Right renal cortex interstitium (tissue), 3 donors: Measurements from ENCODE around the gene EVI2A. TPM values are rescaled to one million over a fixed set of nuclear protein-coding genes. Genes with fewer than 3 reads are reported as not detected.
"Not testable (repeated sequence)": the region's sequence is repeated elsewhere in the genome, so short reads cannot be mapped to it uniquely, and the experiment has no call there.

Experiments used
- DNase-seq, 3 donors: peaks; one replicate each; pipeline ENCODE4 v3.0.0-alpha.2; 2013; ENCODE audit warnings: low read depth in 3 of 3, low spot score in 2 of 3
- polyA plus RNA-seq, 3 donors: library from polyadenylated mRNA; unstranded; fragments of 120-200 nt; gene quantifications; one replicate each; pipeline ENCODE4 v1.2.1, GENCODE V29; 2013; ENCODE audit not compliant: insufficient read length in 3 of 3

EVI2A gene, protein sequence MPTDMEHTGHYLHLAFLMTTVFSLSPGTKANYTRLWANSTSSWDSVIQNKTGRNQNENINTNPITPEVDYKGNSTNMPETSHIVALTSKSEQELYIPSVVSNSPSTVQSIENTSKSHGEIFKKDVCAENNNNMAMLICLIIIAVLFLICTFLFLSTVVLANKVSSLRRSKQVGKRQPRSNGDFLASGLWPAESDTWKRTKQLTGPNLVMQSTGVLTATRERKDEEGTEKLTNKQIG
- 1 to 10 TPM; 1.9 to 2.0 (median 1.9) TPM for polyA plus RNA-seq

DNA sequence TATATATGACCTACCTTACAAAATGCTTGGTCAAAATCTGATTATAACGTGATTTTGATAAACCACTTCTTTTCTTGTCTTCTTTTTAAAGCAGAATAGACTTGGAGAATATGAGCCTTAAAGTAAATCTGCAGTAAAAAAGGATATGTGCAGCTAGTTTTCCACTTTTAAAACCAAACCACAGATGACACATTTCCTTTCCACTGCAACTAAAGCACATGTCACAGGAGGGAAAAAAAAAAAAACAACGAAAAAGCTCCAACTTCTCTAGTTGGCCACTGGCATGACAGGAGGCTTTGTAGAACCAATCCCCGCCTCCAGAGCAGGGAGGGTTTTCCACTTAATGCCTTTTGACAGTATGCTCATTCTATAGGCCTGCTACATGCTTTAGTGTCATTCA is at the start of gene EVI2A:
Gene EVI2A (minus strand): TSS at position 142 of the 400 bp plus-strand sequence. CDS start 2,609 bp downstream, outside the sequence.
- DNase-seq, result no peak

DNA sequence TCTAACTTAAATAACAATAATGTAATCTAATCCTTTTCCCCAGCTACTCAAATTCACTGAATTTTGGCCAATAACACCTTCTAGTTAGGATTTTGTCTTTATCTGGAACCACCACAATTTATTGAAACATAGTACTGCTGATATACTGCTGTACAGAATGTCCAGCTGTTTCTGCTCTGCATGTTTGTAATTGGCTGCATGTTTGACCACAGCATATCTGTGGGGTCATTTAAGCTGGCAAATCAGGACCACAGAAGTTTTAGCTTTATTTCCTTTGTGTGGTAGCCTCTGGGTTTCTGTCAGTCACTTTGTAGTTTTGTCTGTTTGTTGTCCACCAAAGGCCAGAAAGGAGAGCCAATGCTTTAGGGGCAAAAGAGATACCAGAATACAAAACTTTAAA is 47.8 kb upstream of the EVI2A start:
- DNase-seq, result no peak

DNA sequence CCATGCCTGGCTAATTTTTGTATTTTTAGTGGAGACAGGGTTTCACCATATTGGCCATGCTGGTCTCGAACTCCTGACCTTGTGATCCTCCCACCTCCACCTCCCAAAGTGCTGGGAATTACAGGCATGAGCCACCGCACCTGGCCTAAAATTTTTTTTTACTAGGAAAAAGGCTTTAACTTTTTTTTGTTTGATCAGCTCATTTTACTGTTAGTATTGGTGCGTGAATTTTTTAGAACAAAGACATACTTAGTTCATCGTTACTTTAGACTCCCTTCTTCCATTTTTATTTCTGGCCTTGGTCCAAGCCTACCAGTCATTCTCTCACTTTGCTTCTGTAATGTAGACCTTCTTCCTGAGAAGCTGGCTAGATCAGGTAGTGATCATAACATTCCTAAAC is 44.7 kb upstream of the EVI2A start:
- no peak for DNase-seq

DNA sequence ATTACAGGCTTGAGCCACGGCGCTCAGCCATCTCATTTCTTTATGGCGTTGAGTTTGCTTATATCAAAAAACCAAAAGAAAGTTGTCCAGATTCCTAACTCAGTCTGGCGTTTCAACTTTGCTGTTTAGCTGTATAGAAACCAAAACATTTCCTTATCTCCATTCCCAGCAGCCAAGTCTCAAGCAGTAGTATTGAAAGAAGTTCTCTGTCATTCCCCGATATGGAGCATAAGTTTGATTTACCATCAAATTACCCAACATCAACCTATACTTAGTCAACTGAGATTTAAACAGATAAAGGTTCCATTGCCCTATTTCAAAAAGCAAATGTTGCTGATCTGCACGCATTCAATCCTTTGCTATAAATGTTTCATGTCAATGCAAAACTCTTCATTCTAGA is 42.6 kb upstream of the EVI2A start:
- DNase-seq, result no peak

DNA sequence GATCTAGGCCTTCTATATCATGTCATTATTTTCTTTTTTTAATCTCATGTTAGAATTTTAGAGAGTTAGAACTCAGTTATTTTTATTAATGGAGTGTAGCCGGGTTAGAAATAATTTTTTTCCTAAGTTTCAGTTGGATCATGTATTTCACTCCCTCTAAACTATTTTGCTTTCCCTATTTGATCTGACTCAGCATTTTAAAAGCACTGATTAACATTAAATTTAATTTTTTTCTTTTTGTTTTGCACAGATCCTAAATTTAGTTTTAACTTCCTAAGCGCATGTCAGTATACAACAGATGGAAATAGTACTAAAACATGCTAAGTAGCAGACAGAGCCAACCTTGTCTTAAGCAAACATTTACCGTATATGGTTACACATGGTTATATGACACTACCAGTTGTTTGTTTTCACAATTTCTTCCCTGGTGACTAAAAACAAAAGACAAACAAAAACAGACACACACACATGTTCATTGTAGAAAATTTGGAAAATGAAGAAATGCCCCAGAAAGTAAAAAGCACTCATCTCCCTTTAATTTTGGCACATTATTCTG is 36.5 kb upstream of the EVI2A start:
- DNase-seq, result no peak

DNA sequence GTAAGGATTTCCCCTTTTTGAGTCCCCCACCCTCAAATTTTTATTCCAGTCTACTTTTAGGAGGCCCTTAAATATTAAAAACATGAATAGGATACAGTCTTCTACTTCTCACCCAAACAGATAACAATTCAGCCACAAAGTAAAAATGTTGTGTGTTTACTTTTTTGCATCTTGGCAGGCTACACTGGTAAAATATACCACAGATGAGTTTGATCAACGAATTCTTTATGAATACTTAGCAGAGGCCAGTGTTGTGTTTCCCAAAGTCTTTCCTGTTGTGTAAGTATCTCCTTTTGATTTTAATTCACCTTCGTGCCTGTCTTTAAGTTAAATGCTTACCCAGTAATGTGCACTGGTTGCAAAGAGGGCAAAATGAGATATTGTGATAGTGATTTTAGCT is 35.7 kb upstream of the EVI2A start:
- no peak for DNase-seq

DNA sequence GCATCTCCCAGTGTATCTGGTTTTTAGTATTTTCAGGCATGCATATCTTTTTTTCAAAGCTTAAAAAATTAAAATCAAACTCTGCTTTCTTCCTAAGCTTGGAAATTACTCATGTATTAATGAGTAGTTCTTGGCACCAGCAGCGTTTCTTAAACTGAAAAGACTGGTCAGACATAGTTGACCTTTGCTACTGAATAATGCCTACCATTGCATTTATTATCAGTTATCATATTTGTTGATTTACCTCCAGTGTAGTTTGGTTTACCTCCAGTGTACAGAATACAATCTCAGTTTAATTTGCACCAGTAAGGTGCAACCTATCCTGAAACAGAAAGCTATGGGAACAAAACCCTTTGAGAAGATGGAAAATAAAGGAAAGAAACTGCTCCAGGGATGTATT is 34.5 kb upstream of the EVI2A start:
- no peak for DNase-seq

DNA sequence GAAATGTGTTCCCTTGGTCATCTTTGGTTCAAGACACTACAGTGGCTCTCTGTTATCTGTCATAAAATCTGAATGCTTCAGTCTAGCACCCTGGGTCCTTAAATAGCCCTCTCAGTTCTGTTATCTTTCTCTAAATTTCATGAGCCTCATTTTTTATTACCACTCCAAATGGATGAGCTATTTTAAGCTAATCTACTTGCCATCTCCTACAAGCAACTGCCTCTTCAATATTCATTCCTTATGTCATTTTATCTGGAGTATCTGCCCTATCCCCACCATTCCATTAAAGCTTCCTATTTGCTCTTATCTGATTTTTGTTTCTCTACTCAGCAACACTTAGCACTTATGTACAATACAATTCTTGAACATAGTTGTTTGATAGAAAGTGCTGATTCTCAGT is 28.0 kb upstream of the EVI2A start:
- DNase-seq, result no peak

DNA sequence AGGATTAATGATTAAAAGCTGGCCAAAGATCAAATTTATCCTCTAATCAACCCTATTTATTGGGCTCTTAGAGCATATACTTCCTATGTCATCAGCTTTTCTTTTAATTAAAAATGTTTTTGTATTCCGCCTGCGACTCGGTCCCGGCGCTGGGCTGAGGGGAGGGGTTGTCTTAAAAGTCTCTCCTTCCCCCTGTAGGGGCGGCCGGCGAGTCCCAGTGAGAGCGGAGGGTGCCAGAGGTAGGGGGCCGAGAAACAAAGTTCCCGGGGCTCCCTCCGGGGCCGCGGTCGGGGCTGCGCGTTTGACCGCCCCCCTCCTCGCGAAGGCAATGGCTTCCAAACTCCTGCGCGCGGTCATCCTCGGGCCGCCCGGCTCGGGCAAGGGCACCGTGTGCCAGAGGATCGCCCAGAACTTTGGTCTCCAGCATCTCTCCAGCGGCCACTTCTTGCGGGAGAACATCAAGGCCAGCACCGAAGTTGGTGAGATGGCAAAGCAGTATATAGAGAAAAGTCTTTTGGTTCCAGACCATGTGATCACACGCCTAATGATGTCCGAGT is 23.8 kb upstream of the EVI2A start:
- DNase-seq, result not testable (repeated sequence)

DNA sequence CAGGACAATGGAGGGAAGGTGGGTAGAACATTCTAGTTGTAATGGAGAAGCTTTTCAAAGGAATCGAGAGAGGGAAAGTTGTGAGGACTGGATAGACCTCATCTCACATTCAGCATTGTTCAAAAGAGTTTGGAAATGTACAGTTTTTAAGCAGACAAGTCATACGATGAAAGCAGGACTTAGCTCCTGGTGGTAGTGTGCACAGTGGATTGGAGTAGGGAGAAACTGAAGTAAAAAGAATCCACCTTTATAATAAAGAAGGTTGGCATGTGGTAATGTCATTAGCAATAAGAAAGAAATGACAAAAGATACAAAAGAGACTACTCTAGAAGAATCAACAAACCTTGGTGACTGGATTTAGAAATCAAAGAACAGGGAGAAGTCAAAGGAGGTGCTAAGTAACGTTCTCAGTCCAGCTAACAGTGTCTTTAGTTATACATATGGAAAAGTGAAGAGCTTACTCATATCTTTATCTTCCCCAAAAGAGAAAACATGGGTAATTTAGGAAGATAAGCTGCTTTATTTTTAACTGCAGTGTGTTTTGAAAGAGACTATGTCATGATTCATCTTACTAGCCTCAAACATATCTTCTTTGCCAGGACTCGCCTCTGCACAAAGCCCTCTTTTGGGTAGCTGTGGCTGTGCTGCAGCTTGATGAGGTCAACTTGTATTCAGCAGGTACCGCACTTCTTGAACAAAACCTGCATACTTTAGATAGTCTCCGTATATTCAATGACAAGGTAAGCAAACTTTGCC is 18.7 kb upstream of the EVI2A start:
- DNase-seq, result no peak

DNA sequence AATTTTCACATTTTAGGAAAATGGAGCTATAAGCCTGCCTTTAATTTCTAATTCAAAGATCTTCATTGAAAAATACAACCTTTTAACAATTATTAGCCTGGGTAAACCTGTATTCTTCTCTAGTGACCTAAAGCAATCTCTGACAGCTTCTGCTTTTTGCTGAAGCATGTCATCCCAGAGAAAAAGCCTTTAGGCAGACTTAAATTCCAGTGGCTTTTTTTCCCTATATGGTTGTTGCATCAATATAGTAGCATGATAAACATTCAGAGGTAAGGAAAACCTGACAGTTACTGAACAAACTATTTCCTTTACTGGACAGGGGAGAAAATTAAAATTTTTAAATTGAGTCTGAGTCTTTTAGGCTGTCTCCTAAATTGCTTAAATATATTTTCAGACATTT is 7.8 kb upstream of the EVI2A start:
- no peak for DNase-seq

DNA sequence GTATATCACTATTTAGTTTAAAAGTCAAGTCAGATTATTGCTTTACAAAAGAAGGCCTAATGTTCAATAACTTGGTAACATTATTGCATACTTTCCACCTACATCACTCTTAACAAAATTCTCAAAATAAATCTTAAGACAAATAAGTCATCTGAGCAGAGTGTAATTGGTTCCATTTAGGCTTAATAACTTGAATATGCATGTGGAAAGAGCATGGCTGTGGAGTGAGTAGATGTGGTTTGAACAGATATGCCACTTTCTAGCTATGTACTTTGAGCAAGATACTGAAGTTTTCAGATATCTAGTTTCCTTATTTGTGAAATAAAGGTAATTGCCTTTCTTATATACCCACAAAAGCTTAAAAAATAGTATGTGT is 6.7 kb upstream of the EVI2A start:
- DNase-seq, result no peak

DNA sequence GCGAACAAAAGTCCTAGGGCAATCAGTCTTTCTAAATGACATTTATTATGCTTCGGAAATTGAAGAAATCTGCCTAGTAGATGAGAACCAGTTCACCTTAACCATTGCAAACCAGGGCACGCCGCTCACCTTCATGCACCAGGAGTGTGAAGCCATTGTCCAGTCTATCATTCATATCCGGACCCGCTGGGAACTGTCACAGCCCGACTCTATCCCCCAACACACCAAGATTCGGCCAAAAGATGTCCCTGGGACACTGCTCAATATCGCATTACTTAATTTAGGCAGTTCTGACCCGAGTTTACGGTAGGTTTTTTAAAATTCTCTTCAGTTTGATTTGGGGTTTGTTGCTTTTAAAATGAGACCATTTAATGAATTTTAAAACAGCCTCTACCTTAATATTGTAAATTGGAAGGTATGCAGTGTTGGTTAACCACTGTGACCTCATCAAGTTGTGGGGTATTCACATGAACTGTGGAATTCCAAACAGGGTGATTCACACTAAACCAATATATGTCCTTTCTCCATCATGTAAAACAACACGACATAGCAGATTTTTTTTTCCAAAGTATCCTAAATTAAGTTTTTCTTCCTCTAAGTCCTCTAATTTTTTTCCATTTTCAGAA is 6.2 kb upstream of the EVI2A start:
- DNase-seq, result no peak

DNA sequence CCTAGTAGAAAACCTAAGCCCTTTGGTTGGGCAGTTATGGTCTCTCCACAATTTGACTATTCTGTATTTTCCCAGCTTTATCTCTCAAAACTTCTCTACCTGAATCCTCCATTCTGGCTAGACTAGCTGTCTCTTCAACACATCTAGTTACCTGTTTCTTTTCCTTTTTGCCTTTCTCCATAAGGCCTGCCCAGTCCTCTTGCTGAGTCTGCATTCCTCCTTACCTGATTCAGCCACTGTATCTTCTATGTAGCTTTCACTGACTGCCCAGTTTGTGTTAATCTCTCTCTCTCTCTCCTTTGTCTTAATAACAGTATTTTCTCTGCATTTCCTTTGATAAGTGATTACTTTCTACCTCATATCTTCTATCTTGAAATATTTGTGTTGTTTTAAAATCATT is 2.1 kb upstream of the EVI2A start:
- no peak for DNase-seq

DNA sequence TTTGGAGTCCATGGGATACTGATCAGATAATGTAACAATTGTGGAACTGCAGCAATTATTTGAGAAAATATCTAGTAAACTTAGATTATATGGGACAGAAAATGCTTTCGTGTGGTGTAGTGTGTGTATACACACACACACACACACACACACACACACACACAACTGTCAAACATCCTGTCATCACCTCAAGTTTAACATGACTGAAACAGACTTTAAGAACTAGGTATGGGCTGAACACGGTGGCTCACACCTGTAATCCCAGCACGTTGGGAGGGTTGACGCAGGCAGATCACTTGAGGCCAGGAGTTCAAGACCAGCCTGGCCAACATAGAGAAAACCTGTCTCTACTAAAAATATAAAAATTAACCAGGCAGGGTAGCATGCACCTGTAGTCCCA is 544 bp upstream of the EVI2A start:
- DNase-seq, result no peak

DNA sequence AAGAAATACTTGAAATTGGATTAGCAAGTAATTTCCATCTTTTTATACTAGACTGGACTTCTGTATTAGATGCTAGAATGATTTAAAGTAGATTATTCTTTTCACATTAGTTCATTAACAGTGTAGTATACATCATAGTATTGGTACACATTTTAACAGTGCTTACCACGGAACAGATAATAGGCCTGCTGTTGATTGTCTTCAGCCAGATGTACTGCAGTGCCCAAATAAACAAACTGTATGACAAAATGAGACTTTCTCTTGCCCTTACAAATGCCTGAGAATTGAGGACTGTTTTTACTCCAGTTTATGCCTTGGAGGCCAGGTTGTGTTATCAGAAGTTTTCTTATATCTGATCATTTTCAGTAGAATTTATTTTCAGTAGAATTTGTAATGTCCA is 631 bp downstream of the EVI2A start:
- DNase-seq, result no peak

DNA sequence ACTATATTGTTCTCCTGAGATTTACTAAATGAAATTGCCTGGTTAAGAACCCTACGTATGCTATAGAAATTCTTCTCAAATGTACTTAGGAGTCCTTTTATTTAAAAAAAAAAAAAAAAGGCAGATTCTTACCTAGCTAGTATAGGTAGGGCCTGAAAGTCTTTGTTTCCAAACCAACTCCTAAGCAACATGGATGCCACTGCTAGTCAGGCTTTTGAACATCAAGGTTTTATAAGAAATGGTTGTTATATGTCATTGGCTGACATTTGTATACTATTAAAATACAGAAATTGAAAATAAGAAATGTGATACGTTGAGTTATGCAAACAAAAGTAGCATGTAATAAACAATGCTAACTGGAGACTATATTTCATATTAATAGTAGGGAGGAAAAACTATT is 1.2 kb downstream of the EVI2A start:
- no peak for DNase-seq

DNA sequence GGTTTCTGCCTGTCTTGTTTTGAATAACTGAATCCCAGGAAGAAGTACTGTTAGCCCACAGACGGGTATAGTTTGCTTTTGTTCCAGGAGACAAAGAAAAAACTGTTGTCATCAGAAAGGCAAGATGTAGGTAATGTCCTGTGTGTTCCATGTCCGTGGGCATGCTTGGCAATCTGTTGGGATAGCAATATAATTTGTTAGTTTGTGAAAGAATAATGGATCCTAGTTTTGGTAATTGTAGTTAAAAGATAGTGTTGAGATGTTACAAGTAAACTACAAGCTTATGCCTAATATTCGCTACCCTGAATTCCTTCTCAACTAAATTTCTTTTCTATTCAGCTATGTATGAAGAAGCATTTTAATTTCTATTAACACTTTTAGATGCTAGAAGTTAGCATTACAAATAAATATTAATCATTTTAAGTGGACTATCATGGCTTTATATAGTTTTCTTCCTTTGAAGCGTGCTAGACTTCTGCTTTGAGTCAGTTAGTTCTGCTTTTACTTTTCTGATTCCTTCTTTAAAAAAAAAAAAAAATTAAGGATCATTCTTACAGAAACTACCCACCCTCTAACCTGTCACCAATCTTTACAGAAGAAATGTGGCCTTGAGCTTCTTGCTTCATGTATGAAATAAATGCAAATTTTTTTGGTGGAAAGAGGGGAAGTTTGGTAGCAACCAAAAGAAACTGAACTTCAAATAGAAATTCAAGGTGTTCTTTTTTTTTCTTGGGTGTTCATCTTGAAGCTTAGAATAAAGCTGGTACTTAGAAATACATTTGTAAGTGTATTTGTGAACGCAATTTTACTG is 2.4 kb downstream of the EVI2A start:
- no peak for DNase-seq

DNA sequence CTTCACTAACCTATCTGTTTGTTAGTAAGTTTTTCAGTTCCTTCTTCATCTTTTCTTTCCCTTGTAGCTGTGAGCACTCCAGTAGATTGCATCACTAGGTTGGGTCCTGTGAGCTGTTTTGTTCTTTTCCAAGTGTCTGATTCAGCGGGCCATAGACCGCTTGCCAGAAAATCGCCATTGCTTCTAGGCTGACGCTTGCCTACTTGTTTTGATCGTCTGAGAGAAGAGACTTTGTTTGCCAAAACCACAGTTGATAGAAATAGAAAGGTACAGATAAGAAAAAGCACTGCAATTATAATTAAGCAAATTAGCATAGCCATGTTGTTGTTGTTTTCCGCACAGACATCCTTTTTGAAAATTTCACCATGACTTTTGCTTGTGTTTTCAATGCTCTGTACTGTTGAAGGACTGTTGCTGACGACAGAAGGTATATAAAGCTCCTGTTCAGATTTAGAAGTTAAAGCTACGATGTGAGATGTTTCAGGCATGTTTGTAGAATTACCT is 3.1 kb downstream of the EVI2A start:
- no peak for DNase-seq

DNA sequence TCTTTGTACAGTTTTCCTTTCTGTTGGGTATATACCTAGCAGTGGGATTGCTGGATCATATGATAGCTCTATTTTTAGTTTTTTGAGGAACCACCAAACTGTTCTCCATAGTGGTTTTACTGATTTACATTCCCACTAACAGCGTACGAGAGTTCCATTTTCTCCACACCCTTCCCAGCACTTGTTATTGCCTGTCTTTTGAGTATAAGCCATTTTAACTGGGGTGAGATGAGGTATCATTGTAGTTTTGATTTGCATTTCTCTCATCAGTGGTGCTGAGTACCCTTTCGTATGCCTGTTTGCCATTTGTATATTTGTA is 6.7 kb downstream of the EVI2A start:
- no peak for DNase-seq
